ENCODE results near the gene HOXC13.

The HOXC13 gene

DNA sequence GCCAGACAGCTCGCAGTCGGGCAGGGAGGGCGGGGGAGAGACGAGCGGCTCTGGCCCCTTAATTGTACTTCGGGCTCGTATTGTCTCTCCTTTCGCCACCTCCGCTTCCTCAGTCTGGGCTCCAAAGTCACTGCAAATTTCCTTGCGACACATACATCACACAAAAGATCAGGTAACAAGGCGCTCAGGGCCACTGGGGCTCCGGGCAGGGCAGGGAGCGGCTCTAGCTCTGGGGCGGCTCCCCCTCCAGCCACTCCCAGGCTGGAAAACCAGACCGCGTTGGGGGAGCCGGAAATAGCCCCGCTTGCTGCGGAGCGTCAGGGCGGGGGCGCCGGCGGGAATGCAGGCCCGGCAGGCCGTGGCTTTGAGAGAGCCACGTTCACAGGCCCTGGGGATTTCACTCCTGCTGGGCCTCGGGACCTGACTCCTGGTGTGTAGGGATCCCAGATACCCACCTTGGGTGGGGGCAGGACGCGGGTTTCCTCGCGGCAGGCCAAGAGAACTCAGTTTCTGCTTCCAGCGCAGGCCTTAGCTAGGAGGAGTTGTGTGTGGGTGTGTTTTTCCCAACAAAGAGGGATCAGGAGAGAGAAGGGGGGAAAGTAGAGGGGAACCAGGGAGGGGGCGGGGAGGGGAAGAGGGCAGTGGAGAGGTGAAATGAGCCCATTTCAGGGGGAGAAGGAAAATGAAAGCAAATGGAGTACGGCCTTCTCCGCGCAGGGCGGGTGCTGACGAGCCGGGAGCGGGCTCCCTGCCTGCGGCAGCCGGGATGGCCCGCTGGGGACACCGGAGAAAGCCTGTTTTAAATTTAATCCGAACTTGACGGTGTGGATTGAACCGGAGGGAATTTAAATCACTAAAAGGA, 57.0 kb downstream of the HOXC13 start:
- DNase-seq: no peak
